DMS 273 (cell line): Measurements from ENCODE around the gene HHLA2.
"Not testable (repeated sequence)": the region's sequence is repeated elsewhere in the genome, so short reads cannot be mapped to it uniquely, and the experiment has no call there.

Source experiments
- DNase-seq: peaks from one replicate; lab custom pipeline; 2025; ENCODE audit not compliant: unreplicated experiment; lab: John Stamatoyannopoulos, UW

The HHLA2 gene

DNA sequence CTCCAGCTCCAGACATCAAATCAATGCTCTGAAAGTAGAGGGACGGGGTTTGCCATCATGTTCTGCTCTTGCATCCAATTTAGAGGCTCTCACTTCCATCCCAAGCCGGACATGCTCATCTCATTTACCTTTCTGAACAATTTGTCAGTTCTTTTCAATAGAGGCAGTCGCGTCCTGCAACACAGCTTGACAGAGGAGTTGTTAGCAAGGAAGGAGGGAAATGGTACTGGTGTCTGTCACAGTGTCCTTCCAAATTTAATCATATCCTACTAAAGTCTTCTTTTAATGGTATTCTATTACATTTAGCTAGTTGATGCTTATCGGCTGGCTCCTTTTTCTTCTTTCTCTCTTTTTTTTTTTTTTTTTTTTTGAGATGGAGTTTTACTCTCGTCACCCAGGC is 45.6 kb downstream of the HHLA2 start:
- no peak for DNase-seq

DNA sequence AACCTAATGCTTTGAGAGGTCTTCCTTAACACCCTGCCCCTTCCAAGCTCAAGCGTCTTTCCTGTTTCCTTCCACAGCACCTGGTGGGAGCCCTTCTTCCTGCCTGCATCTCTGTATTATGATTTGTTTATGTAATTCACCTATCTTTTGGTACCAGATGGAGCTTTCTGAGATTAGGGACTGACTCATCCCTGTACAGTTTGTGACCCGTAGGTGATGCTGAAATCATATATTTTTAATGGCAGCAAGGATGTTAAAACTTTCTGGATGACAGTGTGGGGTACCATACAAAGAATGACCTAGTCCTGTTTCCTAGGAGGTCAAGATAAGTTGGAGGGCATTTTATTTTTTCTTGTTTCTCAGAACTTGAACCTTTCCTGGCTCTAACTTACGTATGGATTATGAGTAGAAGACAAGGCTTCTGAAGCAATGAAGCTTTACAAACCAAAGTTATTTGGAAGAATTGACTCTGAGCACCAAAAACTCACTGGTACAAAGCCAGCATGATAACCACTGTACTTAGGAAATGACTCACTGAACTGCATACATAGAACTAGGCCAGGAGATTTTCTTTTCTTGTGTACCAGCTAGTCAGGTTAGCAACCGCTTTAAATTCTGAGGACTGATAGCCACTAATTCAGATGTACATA is 46.6 kb downstream of the HHLA2 start:
- no peak for DNase-seq

DNA sequence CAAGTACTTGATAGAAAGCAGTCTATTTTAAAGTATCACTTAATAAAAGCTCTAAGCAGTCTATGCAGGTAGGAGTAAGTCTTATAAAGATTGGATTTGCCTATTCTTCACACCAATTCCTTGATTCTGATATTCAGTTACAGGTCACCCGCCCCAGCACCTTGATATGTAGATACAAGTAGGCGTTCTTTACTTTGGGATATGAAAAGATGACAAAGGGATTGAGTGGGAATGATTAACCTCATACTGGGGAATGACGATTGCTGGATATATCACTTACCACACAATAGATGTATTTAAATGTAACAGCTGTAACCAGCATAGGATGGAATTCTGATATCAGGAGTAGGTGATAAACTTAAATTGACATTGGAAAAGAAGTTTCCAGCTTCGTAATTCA is 47.1 kb downstream of the HHLA2 start:
- DNase-seq, result no peak

DNA sequence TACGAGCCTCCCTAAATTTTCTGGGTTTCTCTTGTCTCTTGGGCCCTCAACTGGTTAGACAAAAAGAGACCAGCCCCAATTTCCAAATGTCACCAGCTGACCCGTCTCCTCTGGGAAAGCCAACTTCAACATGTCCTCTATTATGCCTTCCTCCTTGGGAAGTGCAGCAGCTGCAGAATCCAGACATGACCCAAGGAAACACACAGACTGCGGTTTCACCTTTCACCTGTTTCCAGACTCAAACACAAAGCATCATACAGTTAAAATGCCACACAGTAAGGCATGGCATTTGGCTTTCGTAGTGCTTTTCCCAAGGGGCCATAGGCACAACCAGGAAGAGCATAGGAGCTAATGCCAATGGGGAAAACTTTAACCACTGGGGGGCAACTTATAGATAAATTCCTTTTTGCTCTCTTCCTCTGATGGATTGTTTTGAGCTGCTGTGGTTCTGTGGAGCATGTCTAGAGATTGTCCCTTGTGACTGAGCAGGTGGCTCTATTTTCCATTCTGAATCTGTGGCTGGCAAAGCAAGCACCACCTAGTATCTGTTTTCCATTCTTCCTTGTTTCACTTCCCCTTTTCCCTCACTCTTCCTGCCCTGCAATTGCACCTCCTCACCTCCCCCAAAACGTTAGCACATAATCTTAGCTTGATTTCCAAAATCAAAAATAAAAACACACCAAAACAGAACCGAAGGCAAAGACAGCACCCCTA is 49.3 kb downstream of the HHLA2 start:
- peak; percentile 29 for DNase-seq

DNA sequence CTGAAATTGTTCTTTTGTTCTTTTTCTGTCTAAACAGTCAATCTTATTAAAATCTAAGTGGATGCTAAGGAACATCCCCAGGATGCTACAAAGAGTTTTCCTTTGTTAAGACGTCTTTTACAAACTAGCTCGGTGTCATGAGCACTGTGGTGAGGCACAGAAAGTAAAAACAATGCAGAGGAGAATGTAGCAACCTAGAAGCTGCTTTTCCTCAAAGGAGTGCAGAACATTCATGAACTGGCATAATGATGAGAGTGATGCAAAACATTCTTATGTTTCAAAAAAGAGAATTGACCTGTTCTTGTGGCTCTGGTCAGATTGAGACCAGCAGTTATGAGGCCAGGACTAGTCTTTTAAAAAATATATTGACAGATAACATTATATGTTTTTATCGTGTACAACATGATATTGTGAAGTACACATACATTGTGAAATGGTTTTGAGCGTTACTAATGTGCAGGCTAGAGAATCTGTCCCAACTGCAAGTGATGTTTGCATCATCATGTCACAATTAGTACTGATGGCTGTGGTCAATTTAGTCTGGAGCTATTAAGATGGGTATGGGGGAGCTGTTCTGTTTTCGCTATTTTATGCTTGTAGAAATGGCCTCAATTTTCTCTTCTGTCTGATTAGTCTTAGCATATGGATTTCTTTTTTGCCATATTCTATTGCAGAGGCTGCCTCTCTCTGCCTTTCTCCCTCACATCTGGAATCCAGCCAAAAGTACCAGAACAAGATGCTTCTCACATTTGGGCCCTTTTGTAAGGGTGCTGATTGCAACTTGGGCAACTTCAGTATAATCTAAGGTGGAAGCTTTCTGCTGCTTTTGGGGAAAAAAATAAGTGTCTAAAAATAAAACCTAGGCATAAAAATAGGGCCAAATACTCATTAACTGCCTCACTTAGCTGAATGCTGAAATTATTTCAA is 50.2 kb downstream of the HHLA2 start:
- peak; percentile 11 for DNase-seq

DNA sequence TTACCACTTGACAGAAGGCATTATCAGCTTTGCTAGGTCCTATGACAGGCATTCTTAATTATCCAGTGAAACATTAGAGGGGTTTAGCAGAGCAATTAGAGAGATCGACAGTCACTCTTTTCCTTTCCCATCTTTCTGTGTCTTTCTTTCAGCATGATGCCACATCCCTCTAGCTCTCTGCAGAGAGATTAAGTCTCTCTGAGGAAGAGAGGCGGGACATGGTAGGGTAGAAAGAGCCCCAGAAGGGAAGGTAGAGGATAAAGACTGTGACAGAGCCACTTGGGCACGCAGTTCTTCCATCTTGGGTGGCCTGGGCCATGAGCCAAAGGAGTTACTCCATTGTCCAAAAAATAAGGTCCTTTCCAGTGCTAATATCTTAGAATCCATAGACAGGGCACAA is 55.8 kb downstream of the HHLA2 start:
- DNase-seq, result peak; percentile 14

DNA sequence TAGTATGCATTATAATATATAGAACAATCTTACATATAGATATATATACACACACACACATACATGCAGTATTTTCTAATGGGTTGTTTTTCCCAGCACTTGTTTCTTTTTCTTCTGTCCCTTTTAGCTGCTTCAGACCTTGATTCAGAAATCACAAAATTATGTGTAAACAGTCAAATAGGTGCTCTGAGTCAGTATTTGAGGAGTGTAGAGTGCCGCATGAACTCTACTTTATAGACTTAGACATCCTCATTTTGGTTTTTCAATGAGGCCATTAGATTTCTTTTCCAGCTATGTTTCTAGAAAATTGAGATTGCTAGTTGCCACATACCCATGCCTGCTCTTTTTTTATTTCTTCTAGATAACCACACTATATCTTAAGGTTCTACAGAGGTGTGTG is 58.2 kb downstream of the HHLA2 start:
- no peak for DNase-seq

DNA sequence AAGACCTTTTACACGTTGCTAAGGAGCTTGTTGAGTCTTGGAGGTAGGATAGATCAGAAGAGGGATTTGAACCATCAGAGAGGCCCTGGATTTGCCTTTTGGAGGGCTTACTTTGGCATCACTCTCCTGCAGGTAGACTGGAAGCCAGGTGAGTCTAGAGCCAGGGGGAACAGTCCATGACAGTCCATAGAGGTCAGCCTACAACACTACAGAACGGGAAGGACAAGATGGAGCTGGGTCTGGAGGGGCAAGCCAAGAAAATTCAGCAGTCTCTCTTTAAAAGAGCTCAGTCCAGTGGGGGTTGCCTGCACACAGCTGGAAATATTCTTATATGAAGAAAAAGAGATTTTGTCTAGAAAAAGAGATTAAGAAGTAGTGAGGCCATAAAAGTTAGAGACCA is 60.7 kb downstream of the HHLA2 start:
- no peak for DNase-seq

DNA sequence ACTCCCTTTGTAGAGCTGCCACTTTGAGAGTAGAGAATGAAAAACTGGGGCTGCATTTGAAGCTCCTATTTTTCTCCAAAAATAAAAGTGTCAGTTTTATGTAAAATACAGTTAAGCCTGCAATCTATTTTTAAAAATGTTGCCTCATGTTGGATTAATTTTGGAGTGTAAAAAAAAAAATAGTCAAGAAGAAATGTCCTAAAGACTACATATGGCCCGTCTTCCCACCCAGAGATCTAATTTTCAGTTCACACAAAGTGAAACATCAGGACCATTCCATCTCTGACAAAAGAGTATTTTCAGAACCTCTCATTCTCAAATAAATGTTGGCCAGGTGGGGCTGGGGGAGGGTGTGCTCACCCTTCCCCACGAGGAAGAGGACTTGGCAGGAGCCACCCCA is 62.7 kb downstream of the HHLA2 start:
- DNase-seq, result no peak

DNA sequence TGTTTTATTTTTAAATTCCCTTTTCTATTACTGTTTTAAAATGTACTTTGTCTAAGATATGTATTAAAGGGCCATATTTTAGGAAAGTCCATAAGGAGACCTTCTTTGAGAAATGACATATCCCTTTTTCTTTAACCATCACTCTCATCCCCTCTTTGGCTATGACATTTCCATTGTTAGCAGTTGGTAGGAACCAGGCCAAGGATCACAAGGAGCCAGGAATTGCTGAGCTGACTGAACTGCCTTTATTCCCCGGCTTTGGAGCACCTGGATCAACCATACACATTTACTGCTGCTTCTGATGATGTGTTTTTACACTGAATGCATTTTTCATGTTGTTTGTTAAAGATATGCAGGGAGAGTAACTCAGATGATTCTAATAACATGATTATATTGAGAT is 79.7 kb downstream of the HHLA2 start:
- DNase-seq, result no peak

DNA sequence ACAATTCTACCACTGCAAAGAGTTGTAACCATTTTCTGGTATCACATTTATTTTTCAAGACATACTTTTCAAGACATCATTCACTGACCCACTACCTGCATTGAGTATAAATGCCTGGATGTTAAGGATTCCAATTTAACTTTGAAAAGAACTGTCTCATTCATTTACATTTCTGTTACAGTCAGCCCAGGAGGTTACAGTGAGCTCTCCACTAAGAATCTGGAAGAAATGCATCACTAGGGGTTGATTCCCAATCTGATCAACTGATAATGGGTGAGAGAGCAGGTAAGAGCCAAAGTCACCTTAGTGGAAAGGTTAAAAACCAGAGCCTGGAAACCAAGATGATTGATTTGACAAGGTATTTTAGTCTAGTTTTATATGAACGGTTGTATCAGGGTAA is 81.0 kb downstream of the HHLA2 start:
- DNase-seq, result no peak

DNA sequence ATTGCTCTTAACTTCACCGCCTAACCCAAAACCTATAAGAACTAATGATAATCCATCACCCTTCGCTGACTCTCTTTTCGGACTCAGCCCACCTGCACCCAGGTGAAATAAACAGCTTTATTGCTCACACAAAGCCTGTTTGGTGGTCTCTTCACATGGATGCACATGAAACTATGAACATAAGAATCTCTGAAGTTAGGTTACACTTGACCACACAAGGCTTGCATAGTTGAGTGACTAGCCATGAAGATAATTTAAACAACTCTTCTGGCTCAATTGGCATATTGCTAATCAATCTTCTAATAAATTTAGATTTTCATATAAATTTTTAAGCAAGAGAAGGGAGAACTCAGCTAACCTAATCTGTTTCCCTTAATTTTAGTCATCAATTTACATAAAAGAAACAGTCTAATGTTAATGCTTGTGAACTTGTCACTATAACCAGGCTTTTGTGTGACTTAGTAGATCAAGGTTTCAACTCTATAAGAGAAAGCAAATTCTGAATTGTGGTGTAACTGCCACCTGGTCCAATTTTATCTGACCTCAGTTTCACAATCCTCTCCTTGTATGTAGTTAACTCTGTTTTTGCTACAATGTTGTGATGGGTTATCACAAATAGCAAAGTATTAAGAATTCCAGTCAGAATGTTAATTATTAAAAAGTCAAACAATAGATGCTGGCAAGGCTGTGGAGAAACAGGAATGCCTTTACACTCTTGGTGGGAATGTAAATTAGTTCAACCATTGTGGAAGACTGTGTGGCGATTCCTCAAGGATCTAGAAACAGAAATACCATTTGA is 82.0 kb downstream of the HHLA2 start:
- no peak for DNase-seq

DNA sequence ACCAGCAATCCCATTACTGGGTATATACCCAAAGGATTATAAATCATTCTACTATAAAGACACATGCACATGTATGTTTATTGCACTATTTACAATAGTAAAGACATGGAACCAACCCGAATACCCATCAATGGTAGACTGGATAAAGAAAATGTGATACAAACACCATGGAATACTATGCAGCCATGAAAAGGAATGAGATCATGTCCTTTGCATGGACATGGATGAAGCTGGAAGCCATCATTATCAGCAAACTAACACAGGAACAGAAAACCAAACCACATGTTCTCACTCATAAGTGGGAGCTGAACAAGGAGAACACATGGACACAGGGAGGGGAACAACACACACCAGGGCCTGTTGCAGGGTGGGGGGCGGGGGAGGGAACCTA is 82.6 kb downstream of the HHLA2 start:
- DNase-seq, result not testable (repeated sequence)

DNA sequence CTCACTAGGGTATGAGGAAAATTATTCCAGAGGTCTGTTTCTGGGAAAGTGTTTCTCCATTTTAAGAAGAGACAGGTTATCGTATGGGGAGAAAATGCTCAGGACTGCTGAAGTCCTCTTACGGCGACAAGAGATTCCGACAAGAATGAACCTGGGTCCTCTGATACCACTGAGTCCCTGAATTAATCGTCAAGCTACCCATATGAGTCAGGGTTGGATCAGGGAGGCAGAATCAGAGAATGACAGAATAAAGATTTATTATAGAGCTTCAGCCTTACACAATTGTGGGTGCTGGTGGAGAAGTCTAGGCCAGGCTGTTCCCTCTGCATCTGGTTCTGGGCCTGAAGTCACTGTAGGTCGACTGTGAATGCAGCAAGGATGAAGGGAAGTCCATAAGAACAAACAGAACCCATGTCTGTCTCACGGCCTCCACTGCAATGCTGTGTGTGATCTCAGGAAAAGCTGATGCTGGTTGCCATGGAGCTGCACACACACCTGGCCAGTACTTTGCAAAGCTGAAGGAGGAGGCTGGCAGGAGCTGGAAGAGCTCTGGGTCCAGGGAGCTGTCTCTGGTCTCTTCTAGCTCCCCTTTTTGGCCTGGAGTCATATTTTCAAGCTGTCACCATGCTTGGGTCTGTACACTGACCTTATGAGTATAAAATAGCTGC is 83.9 kb downstream of the HHLA2 start:
- DNase-seq, result no peak

DNA sequence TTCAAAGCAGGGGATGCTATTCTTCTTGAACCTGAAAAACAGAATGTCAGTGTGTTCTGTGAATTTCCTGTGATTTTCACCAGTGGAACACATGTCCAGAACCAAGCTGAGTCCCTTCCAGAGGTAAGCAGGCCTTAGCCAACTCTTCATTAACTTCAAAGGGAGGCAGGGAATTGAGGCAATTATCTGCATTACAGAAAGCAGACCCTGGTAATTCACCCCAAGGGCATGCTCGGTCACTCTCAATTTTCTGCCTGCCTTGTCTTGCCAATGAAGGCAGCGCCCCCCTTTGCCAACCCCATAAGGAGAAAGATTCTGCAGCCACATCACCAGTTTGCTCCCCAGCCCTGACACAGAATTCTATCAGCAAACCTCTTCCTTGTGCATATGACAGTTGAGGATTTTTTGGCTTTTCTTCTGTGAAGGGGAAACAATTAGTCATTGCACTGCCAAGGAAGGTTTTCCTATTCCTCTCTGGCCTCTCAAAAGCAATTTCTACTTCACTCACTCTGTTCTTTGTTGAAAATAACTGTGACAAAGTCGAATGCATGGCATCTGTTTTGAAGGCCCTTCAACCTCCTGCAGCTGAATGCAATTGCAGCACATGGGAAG is 85.3 kb downstream of the HHLA2 start:
- no peak for DNase-seq

DNA sequence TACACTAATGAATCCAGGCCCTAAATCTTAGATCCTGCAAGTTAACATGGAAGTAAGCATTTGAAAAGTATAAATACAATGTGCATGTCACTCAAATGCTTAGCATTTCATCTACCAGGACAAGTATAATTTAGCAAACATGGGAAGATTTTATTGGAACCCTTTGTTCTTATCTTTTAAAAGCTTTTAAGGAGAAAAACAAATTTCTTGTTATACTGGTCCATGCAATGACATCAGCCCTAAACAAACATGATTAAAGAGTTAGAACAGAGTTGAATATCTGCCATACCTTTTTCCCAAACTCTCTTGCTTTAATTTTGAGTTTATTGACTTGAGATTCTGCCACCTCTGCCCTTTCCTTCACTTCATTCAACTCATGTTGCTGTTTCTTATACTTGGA is 87.0 kb downstream of the HHLA2 start:
- no peak for DNase-seq

DNA sequence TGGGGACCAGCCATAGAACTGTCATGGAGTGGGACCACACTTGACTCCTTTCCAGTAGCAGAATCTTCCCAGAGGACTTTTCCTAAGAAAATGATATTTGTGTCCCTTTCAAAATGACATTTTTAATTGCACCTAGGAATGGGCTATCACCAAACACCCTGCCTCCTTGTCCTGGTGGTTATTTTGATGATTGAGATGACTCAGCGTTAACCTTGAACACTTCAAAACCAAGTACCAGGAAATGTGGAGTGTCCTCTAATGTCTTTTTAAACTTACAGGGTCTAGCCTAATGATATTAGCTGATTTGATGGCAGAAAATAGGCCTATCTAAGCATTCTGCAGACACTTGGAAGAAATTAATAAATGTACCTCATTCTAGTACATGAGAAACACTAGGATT is 90.7 kb downstream of the HHLA2 start:
- no peak for DNase-seq

DNA sequence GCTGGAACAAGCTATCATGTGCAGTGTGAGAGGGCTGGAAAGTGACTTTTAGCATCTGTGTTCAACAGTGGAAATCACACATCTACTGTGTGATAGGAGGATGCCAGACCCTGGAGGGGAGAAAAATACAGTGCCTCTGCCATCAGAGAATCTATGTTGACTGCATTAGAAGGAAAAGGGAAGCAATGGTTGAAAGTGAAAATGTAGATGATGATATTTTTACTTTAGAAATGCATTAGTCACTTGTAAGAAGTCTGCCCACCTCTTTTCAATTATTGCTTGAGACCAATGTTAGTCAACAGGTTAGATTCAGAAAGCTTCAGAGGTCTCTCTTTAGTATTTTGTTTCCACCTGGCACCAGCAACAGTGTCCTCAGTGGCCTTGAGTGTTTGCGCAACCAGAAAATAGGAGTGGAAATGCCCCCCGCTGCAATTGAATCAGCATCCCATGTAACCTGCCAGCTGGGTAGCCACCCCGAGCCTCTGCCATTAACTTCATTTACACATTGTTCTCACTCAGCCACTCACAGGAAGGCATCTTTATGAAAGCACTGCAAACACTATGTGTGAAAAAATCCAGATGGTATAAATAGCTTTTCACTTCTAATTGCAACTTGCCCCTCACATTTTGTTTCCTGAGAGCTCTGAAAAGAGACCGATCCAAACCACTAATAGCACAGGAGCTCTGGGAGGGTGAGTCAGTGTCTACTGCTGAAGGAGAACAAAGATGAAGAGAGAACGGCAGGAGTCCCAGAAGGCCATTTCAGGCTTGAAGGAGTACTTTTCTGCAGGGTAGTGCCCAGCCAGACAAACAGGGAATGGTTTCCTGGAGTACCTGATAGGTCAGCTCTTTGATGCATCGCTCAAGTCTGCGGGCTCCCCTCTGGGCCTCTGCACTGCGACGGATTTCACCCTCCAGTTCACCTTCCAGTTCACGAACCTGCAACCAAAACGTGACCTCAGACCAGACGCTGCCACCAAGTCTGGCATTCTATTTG is 92.1 kb downstream of the HHLA2 start:
- DNase-seq, result no peak

DNA sequence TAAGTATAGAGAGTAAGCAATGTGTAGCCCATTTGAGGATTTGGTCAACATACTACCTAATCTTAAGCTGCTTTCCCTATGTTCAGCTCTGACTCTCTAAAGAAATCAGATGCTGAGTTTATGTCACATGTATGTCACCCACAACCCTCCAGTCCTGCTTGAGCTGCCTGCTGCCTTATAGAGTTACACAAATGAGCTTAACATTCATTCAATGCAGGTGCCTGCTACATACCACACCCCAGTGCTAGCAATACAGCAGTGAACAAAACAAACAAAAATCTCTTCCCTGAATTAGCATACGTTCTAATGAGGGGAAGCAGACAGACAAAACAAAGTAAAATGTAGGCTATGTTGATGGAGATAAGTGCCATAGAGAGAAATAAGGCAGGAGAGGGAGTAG is 93.0 kb downstream of the HHLA2 start:
- DNase-seq, result no peak
